Non-pigmented ciliary epithelial cell (primary cell): ENCODE results near the gene TUBAL3.

Experiments
- DNase-seq: peaks from one replicate; pipeline ENCODE4 v3.0.0-alpha.2; 2010; ENCODE audit warnings: low read depth

TUBAL3 gene

GRCh38 chr10:5404208-5405041 is at the start of gene TUBAL3:
Gene TUBAL3, minus strand, starts transcription at chr10:5404828. Its CDS starts 36 bp downstream, at chr10:5404792.
- no peak for DNase-seq

- no peak for DNase-seq
These were observed 49.3 kb upstream of the TUBAL3 start for GRCh38 chr10:5453749-5454489.

- no peak for DNase-seq
These were observed 46.2 kb upstream of the TUBAL3 start for GRCh38 chr10:5450605-5451384.

GRCh38 chr10:5449823-5450222 is 45.2 kb upstream of the TUBAL3 start:
- peak; percentile 63 for DNase-seq

- no peak for DNase-seq
These were observed 44.6 kb upstream of the TUBAL3 start for GRCh38 chr10:5449227-5449626.

- DNase-seq: no peak
These were observed 43.8 kb upstream of the TUBAL3 start for GRCh38 chr10:5448333-5449001.

GRCh38 chr10:5447611-5448071 is 43.0 kb upstream of the TUBAL3 start:
- DNase-seq: no peak

GRCh38 chr10:5447056-5447455 is 42.4 kb upstream of the TUBAL3 start:
- DNase-seq: no peak

GRCh38 chr10:5446390-5446926 is 41.8 kb upstream of the TUBAL3 start:
- peak; percentile 50 for DNase-seq

GRCh38 chr10:5445006-5445405 is 40.4 kb upstream of the TUBAL3 start:
- no peak for DNase-seq

GRCh38 chr10:5443429-5443828 is 38.8 kb upstream of the TUBAL3 start:
- no peak for DNase-seq

- DNase-seq: no peak
These were observed 38.4 kb upstream of the TUBAL3 start for GRCh38 chr10:5442990-5443370.

GRCh38 chr10:5442065-5442989 is 37.7 kb upstream of the TUBAL3 start:
- no peak for DNase-seq

GRCh38 chr10:5441106-5441505 is 36.5 kb upstream of the TUBAL3 start:
- no peak for DNase-seq

GRCh38 chr10:5440206-5440605 is 35.6 kb upstream of the TUBAL3 start:
- DNase-seq: no peak

- no peak for DNase-seq
These were observed 30.7 kb upstream of the TUBAL3 start for GRCh38 chr10:5435328-5435727.

GRCh38 chr10:5434017-5434753 is 29.6 kb upstream of the TUBAL3 start:
- peak; percentile 65 for DNase-seq

- no peak for DNase-seq
These were observed 28.6 kb upstream of the TUBAL3 start for GRCh38 chr10:5433182-5433581.

- no peak for DNase-seq
These were observed 23.5 kb upstream of the TUBAL3 start for GRCh38 chr10:5428133-5428532.

GRCh38 chr10:5424751-5425150 is 20.1 kb upstream of the TUBAL3 start:
- DNase-seq: no peak
